DOHH2 (cell line): ENCODE measurements around the gene COL8A1.

ENCODE experiments used
- H3F3A ChIP-seq: fragments of 200-600 bp; sonication (generic), shearing (Covaris generic); 2 replicates; pipeline ENCODE4 v1.6.0; 2016; ENCODE audit warnings: antibody characterized with exemption, mild to moderate bottlenecking; ENCODE audit not compliant: control insufficient read depth, insufficient read depth
- H3K27ac ChIP-seq: fragments of 200-600 bp; sonication (generic); 2 replicates; pipeline ENCODE4 v1.5.1; 2014; ENCODE audit warnings: low read depth, mild to moderate bottlenecking, low read length, moderate library complexity
- H3K27me3 ChIP-seq: fragments of 200-600 bp; sonication (generic); 2 replicates; pipeline ENCODE4 v1.6.1; 2014; ENCODE audit warnings: mild to moderate bottlenecking, low read length, mixed read lengths; ENCODE audit not compliant: control insufficient read depth
- H3K36me3 ChIP-seq: fragments of 200-600 bp; sonication (generic); 2 replicates; pipeline ENCODE4 v1.6.1; 2014; ENCODE audit warnings: mild to moderate bottlenecking, low read length, moderate library complexity, mixed read lengths; ENCODE audit not compliant: control insufficient read depth
- H3K4me1 ChIP-seq: fragments of 200-600 bp; sonication (generic); 2 replicates; pipeline ENCODE4 v1.6.1; 2014; ENCODE audit warnings: mild to moderate bottlenecking, low read length, mixed read lengths; ENCODE audit not compliant: control insufficient read depth
- H3K4me2 ChIP-seq: fragments of 200-600 bp; sonication (generic); 2 replicates; pipeline ENCODE4 v1.6.0; 2014; ENCODE audit warnings: mild to moderate bottlenecking, low read length, moderate library complexity
- H3K4me3 ChIP-seq: fragments of 200-600 bp; sonication (generic); 2 replicates; pipeline ENCODE4 v1.5.1; 2014; ENCODE audit warnings: mild to moderate bottlenecking, low read length, mixed read lengths
- H3K79me2 ChIP-seq: fragments of 200-600 bp; sonication (generic); 2 replicates; pipeline ENCODE4 v1.6.1; 2014; ENCODE audit warnings: mild to moderate bottlenecking, low read length, mixed read lengths; ENCODE audit not compliant: control insufficient read depth
- H3K9me2 ChIP-seq: fragments of 200-600 bp; sonication (generic); replicated peaks from 2 replicates; pipeline ENCODE4 v1.6.1; 2014; ENCODE audit warnings: mild to moderate bottlenecking, low read length, mixed read lengths; ENCODE audit not compliant: control insufficient read depth
- H3K9me3 ChIP-seq: fragments of 200-600 bp; sonication (generic); 2 replicates; pipeline ENCODE4 v1.6.1; 2014; ENCODE audit warnings: antibody characterized with exemption, low read length, mixed read lengths; ENCODE audit not compliant: control insufficient read depth, insufficient read depth
- H4K20me1 ChIP-seq: fragments of 200-600 bp; sonication (generic); 2 replicates; pipeline ENCODE4 v1.6.0; 2014; ENCODE audit warnings: low read depth, mild to moderate bottlenecking, antibody characterized with exemption, low read length, moderate library complexity; ENCODE audit not compliant: control insufficient read depth, insufficient read depth
- CTCF ChIP-seq: fragments of 200-600 bp; sonication (generic); IDR thresholded peaks from one replicate; pipeline ENCODE4 v1.5.1; 2014; ENCODE audit warnings: antibody characterized with exemption, mild to moderate bottlenecking, low read depth, low read length; ENCODE audit not compliant: poor library complexity, severe bottlenecking
- EZH2phosphoT487 ChIP-seq: fragments of 200-600 bp; sonication (generic); IDR thresholded peaks from 2 replicates; pipeline ENCODE4 v1.6.1; 2017; ENCODE audit warnings: borderline replicate concordance, mild to moderate bottlenecking, antibody characterized with exemption, low read length, moderate library complexity, mixed read lengths

COL8A1 gene

GRCh38 chr3:99720985-99721632, 82.7 kb downstream of the COL8A1 start:
- Histone ChIP-seq H3K36me3 (no peaks in the 10 kb centered on the region), H3K9me2 (no peaks in the 10 kb centered on the region), H3K27ac (no peak overlapping the region), H3K27me3 (peaks cover 3% of the 10 kb centered on the region; the same call in 1 of the 2 replicates), H3K4me1 (no peaks in the 10 kb centered on the region), H3F3A (no peaks in the 10 kb centered on the region), H3K4me3 (no peak overlapping the region), H3K79me2 (no peaks in the 10 kb centered on the region), H3K4me2 (no peak overlapping the region), H3K9me3 (no peaks in the 10 kb centered on the region), H4K20me1 (no peaks in the 10 kb centered on the region)
- TF ChIP-seq EZH2phosphoT487, result no peak
- TF ChIP-seq CTCF, result no peak

GRCh38 chr3:99721633-99722007, 83.2 kb downstream of the COL8A1 start:
- H3K27ac ChIP-seq, result no peak overlapping the region
- no peaks in the 10 kb centered on the region for H3K4me1 ChIP-seq
- H3F3A ChIP-seq, result no peaks in the 10 kb centered on the region
- H3K79me2 ChIP-seq, result no peaks in the 10 kb centered on the region
- no peak overlapping the region for H3K4me3 ChIP-seq
- no peaks in the 10 kb centered on the region for H3K9me3 ChIP-seq
- no peaks in the 10 kb centered on the region for H4K20me1 ChIP-seq
- TF ChIP-seq CTCF, result no peak
- no peak for TF ChIP-seq EZH2phosphoT487
- H3K9me2 ChIP-seq, result no peaks in the 10 kb centered on the region
- H3K27me3 ChIP-seq, result peaks cover 3% of the 10 kb centered on the region; the same call in 1 of the 2 replicates
- no peaks in the 10 kb centered on the region for H3K36me3 ChIP-seq
- no peak overlapping the region for H3K4me2 ChIP-seq

GRCh38 chr3:99724276-99724675, 85.9 kb downstream of the COL8A1 start:
- no peak overlapping the region for H3K4me3 ChIP-seq
- no peaks in the 10 kb centered on the region for H3K36me3 ChIP-seq
- H3K27me3 ChIP-seq, result no peaks in the 10 kb centered on the region
- H4K20me1 ChIP-seq, result no peaks in the 10 kb centered on the region
- no peaks in the 10 kb centered on the region for H3K4me1 ChIP-seq
- no peak overlapping the region for H3K27ac ChIP-seq
- H3K9me3 ChIP-seq, result no peaks in the 10 kb centered on the region
- H3K9me2 ChIP-seq, result no peaks in the 10 kb centered on the region
- no peak overlapping the region for H3K4me2 ChIP-seq
- no peaks in the 10 kb centered on the region for H3K79me2 ChIP-seq
- no peak for TF ChIP-seq CTCF
- TF ChIP-seq EZH2phosphoT487, result no peak
- no peaks in the 10 kb centered on the region for H3F3A ChIP-seq
